Measurements from ENCODE around the gene GIGYF2. TPM values are rescaled to one million over a fixed set of nuclear protein-coding genes. Genes with fewer than 3 reads are reported as not detected.
"Not testable (repeated sequence)": the region's sequence is repeated elsewhere in the genome, so short reads cannot be mapped to it uniquely, and the experiment has no call there.

The GIGYF2 gene
- total RNA-seq, 4 donors from 2014 or later: 40.8 to 146 (median 76.0) TPM

- Histone ChIP-seq H3K27ac (no peak overlapping the region), H3K4me1 (no peaks in the 10 kb centered on the region), H3K36me3 (no peaks in the 10 kb centered on the region), H3K27me3 (no peaks in the 10 kb centered on the region), H3K9me3 (no peaks in the 10 kb centered on the region), H3K4me3 (no peak overlapping the region)
- intact Hi-C loops (cut with DNase I; ENCODE audit: low total_unique reads): no loop called here
- TF ChIP-seq CTCF (IDR thresholded peaks at IDR 0.05) (no peak), EP300 (IDR thresholded peaks at IDR 0.05; ENCODE audit: low read depth) (no peak), POLR2A (IDR thresholded peaks at IDR 0.05) (no peak), POLR2AphosphoS5 (IDR thresholded peaks at IDR 0.05) (no peak)
- WGBS, 2 donors (ENCODE audit: low coverage in 1 of 2): 83 to 84% methylated on average over 1 to 27 of the region's 28 CpGs
- in situ Hi-C loops (cut with MboI; ENCODE audit: low pct_ligation_motif_present in 1 of 4, low pct_unique_long_range_greater_than_20kb in 1 of 4, low sequenced_read_pairs in 3 of 4): no loop called here
- no peak for DNase-seq
Observed at GRCh38 chr2:232901736-232902578, 204.8 kb downstream of the GIGYF2 start.

DNA sequence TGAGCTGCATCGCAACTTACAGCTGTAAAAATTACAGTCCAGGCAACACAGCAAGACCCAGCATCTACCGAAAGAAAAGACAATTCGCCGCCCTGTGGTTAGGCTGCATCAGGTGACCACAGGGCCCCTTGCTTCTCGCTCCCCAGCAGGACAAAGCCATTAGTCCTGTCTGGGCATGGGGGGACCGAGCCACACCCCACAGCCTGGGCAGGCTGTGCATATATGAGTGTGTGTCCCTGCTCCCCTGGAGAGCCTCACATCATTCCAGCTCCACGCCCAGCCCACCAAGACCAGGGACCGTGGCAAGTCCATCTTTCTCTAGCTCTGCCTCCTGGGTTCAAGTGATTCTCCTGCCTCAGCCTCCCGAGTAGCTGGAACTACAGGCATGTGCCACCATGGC, 206.9 kb downstream of the GIGYF2 start:
- peaks cover 9% of the 10 kb centered on the region for H3K27me3 ChIP-seq
- H3K9me3 ChIP-seq: no peaks in the 10 kb centered on the region
- intact Hi-C loops (cut with DNase I; ENCODE audit: low total_unique reads): no loop called here
- no peaks in the 10 kb centered on the region for H3K36me3 ChIP-seq
- in situ Hi-C loops (cut with MboI; ENCODE audit: low pct_ligation_motif_present in 1 of 4, low pct_unique_long_range_greater_than_20kb in 1 of 4, low sequenced_read_pairs in 3 of 4): no loop called here
- TF ChIP-seq CTCF (IDR thresholded peaks at IDR 0.05) (no peak), EP300 (IDR thresholded peaks at IDR 0.05; ENCODE audit: low read depth) (no peak), POLR2AphosphoS5 (IDR thresholded peaks at IDR 0.05) (no peak), POLR2A (IDR thresholded peaks at IDR 0.05) (no peak)
- no peaks in the 10 kb centered on the region for H3K4me1 ChIP-seq
- WGBS, 2 donors (ENCODE audit: low coverage in 1 of 2): 91 to 100% methylated on average over 1 to 9 of the region's 9 CpGs
- H3K27ac ChIP-seq: no peak overlapping the region
- H3K4me3 ChIP-seq: no peak overlapping the region
- DNase-seq: no peak

DNA sequence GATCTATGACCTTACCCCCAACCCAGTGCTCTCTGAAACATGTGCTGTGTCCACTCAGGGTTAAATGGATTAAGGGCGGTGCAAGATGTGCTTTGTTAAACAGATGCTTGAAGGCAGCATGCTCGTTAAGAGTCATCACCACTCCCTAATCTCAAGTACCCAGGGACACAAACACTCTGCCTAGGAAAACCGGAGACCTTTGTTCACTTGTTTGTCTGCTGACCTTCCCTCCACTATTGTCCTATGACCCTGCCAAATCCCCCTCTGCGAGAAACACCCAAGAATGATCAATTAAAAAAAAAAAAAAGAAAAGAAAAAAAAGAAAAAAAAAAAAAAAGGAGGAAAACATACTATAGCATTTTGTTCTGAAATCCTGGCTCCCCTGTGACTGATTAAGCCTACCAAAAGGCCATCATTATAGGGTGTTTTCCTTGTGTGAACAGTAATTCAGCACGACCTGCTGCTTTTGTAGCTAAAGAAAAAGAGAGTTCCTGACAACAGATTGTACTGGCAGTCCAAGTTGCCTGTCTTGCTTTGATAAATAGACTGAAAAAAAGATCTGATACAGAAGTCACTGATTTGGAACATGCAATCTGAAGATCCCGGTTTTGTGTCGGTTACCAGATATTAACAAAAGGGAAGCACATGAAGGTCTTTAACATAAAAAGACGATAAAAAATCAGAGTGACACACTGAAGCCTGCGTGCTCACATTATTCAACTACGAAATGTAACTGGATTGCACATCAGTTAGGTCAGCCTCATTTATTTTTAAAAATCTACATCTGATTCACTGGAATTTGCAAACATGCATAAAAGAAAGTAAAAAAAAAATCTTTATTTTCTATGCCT, 210.0 kb downstream of the GIGYF2 start:
- in situ Hi-C loops (cut with MboI; ENCODE audit: low pct_ligation_motif_present in 1 of 4, low pct_unique_long_range_greater_than_20kb in 1 of 4, low sequenced_read_pairs in 3 of 4); H3K4me1 ChIP-seq; DNase-seq; H3K9me3 ChIP-seq; intact Hi-C loops (cut with DNase I; ENCODE audit: low total_unique reads); H3K4me3 ChIP-seq; H3K36me3 ChIP-seq; H3K27ac ChIP-seq: not testable (repeated sequence)
- WGBS, 2 donors (ENCODE audit: low coverage in 1 of 2): 63 to 86% methylated on average over 5 to 6 of the region's 10 CpGs
- H3K27me3 ChIP-seq: peaks cover 17% of the 10 kb centered on the region

DNA sequence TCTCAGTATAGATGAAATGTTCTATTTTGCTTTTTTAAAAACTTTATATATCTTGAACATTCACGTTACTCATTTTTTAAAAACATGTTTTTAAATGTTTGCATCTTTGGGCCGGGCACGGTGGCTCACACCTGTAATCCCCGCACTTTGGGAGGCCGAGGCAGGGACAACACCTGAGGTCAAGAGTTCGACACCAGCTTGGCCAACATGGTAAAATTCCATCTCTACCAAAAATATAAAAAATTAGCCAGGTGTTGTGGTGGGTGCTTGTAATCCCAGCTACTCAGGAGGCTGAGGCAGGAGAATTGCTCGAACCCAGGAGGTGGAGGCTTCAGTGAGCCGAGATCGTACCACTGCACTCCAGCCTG, 210.6 kb downstream of the GIGYF2 start:
- in situ Hi-C loops (cut with MboI; ENCODE audit: low pct_ligation_motif_present in 1 of 4, low pct_unique_long_range_greater_than_20kb in 1 of 4, low sequenced_read_pairs in 3 of 4); DNase-seq; H3K4me1 ChIP-seq; H3K4me3 ChIP-seq; H3K9me3 ChIP-seq; H3K27ac ChIP-seq; H3K36me3 ChIP-seq; intact Hi-C loops (cut with DNase I; ENCODE audit: low total_unique reads): not testable (repeated sequence)
- H3K27me3 ChIP-seq: peaks cover 17% of the 10 kb centered on the region
- 86 to 93% methylated on average over 6 to 9 of the region's 9 CpGs for WGBS, 2 donors (ENCODE audit: low coverage in 1 of 2)

DNA sequence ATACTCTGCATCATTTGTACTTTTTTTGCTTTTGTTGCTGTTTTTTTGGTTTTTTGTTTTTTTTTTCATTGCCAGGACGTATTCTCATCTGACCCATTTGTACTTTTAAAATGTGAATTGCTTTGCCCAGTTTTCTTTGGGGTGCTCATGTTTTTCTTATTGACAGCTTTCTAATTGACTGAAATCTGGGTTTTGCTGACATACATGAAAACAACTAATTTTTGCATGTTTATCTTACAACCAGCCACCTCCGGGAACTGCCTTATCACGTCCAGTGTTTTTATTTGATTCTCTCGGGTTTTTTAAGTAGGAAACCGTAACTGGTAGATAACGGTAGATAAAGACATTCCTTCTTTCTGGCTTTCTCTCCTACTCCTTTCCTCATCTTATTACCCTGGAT, 211.6 kb downstream of the GIGYF2 start:
- intact Hi-C loops (cut with DNase I; ENCODE audit: low total_unique reads): no loop called here
- Histone ChIP-seq H3K9me3 (peaks cover 0 to 9% of the 10 kb centered on the region in 2 donors), H3K27ac (no peak overlapping the region), H3K4me1 (no peaks in the 10 kb centered on the region), H3K27me3 (peaks cover 17% of the 10 kb centered on the region), H3K4me3 (no peak overlapping the region), H3K36me3 (no peaks in the 10 kb centered on the region)
- TF ChIP-seq CTCF (IDR thresholded peaks at IDR 0.05) (no peak), POLR2AphosphoS5 (IDR thresholded peaks at IDR 0.05) (no peak)
- in situ Hi-C loops (cut with MboI; ENCODE audit: low pct_ligation_motif_present in 1 of 4, low pct_unique_long_range_greater_than_20kb in 1 of 4, low sequenced_read_pairs in 3 of 4): no loop called here
- 45 to 79% methylated on average over 5 to 6 of the region's 6 CpGs for WGBS, 2 donors (ENCODE audit: low coverage in 1 of 2)
- DNase-seq: no peak

Data from transverse colon (tissue), 4 donors.